PC-3 (cell line): ENCODE results near the gene PTOV1. TPM values are rescaled to one million over a fixed set of nuclear protein-coding genes. Genes with fewer than 3 reads are reported as not detected.

Experiments
- ATAC-seq: fragments of 200-7000 bp; cut with Tn5 transposase; 2 replicates; pipeline ENCODE4 v1.9.1; 2020; ENCODE audit warnings: mild to moderate bottlenecking, moderate library complexity
- BruUV-seq: library from RNA; stranded (reverse); fragments of 400-500 nt; replicated peaks from 2 replicates; lab custom pipeline; 2021; lab: Mats Ljungman, UMichigan
- CTCF ChIA-PET: fragments of 300-600 bp; sonication (Branson Sonifier 250); formaldehyde crosslinking; loops from one replicate; lab custom pipeline; 2022; ENCODE audit warnings: antibody characterized with exemption; lab: Charles Lee
- POLR2A ChIA-PET: fragments of 300-600 bp; sonication (Branson Sonifier 250); formaldehyde crosslinking; loops from one replicate; lab custom pipeline; 2022; ENCODE audit warnings: antibody characterized with exemption; ENCODE audit not compliant: unreplicated experiment; lab: Charles Lee
- DNase-seq: peaks from one replicate; pipeline ENCODE4 v3.0.0-alpha.2; 2015
- H2AFZ ChIP-seq: fragments of 300-600 bp; sonication (generic); 2 replicates; pipeline ENCODE4 v1.6.0; 2016; ENCODE audit warnings: antibody characterized with exemption, low read length
- H3F3A ChIP-seq: fragments of 300-600 bp; sonication (generic); one replicate; pipeline ENCODE4 v1.6.0; 2017; ENCODE audit warnings: antibody characterized with exemption, low read length, control low read depth, mild to moderate bottlenecking; ENCODE audit not compliant: unreplicated experiment
- H3K27ac ChIP-seq: fragments of 300-600 bp; sonication (generic); 2 replicates; pipeline ENCODE4 v1.5.1; 2016; ENCODE audit warnings: mild to moderate bottlenecking, low read length
- H3K27me3 ChIP-seq: fragments of 300-600 bp; sonication (generic); 2 replicates; pipeline ENCODE4 v1.6.1; 2016; ENCODE audit warnings: low read length, mixed read lengths
- H3K36me3 ChIP-seq: fragments of 300-600 bp; sonication (generic); 2 replicates; pipeline ENCODE4 v1.6.1; 2016; ENCODE audit warnings: low read depth, mixed run types, low read length, mixed read lengths
- H3K4me1 ChIP-seq: fragments of 300-600 bp; sonication (generic); 2 replicates; pipeline ENCODE4 v1.5.1; 2016; ENCODE audit warnings: low read length; ENCODE audit not compliant: insufficient read depth
- H3K4me2 ChIP-seq: fragments of 300-600 bp; sonication (generic); 2 replicates; pipeline ENCODE4 v1.6.0; 2016; ENCODE audit warnings: low read length
- H3K4me3 ChIP-seq: fragments of 300-600 bp; sonication (generic); 2 replicates; pipeline ENCODE4 v1.5.1; 2016; ENCODE audit warnings: mild to moderate bottlenecking, low read length, mixed read lengths
- H3K79me2 ChIP-seq: fragments of 300-600 bp; sonication (generic); 2 replicates; pipeline ENCODE4 v1.6.1; 2017; ENCODE audit warnings: low read length, mixed read lengths
- H3K9ac ChIP-seq: fragments of 300-600 bp; sonication (generic); 2 replicates; pipeline ENCODE4 v1.6.0; 2016; ENCODE audit warnings: mild to moderate bottlenecking, low read length
- H3K9me2 ChIP-seq: fragments of 300-600 bp; sonication (generic); replicated peaks from 2 replicates; pipeline ENCODE4 v1.6.1; 2016; ENCODE audit warnings: mixed run types, low read length, mixed read lengths
- H3K9me3 ChIP-seq: fragments of 300-600 bp; sonication (generic); 2 replicates; pipeline ENCODE4 v1.6.1; 2016; ENCODE audit warnings: low read length, mixed read lengths
- H4K20me1 ChIP-seq: fragments of 300-600 bp; sonication (generic); 2 replicates; pipeline ENCODE4 v1.6.1; 2016; ENCODE audit warnings: low read length, mixed read lengths
- CTCF ChIP-seq: fragments of 300-600 bp; sonication (generic); conservative IDR thresholded peaks from 2 replicates; pipeline ENCODE4 v1.5.1; 2017; ENCODE audit warnings: antibody characterized with exemption, low read depth, mild to moderate bottlenecking, low read length
- EZH2 ChIP-seq: fragments of 300-600 bp; sonication (generic); IDR thresholded peaks from one replicate; pipeline ENCODE4 v1.6.1; 2017; ENCODE audit warnings: antibody characterized with exemption, mild to moderate bottlenecking, low read length; ENCODE audit not compliant: unreplicated experiment
- EZH2phosphoT487 ChIP-seq: fragments of 300-600 bp; sonication (generic); IDR thresholded peaks from 2 replicates; pipeline ENCODE4 v1.6.1; 2018; ENCODE audit warnings: mild to moderate bottlenecking, antibody characterized with exemption, low read length, borderline replicate concordance
- intact Hi-C: fragments of 100-400 bp; cut with micrococcal nuclease; formaldehyde crosslinking; loops from 2 replicates; pipeline ENCODE4 v1.9.0; 2023
- total RNA-seq: library from RNA; depleted of rRNA; stranded (reverse); fragments of >200 nt; gene quantifications from 2 replicates; pipeline ENCODE4 v1.2.3, GENCODE V29; 2014

Gene PTOV1
- total RNA-seq, 1 experiment from 2014 or later, result 148 TPM

GRCh38 chr19:49844138-49845095, 6.5 kb upstream of the PTOV1 start:
- TF ChIP-seq EZH2phosphoT487, result no peak
- no peak for TF ChIP-seq EZH2
- TF ChIP-seq CTCF, result no peak
- no peak overlapping the region for H3K27ac ChIP-seq
- H3F3A ChIP-seq, result no peaks in the 10 kb centered on the region
- ChIA-PET POLR2A (interaction anchor here (0.7 kb wide), 1 partner anchor 205 kb away, joined by 3 read pairs; the partner anchor contains the start of gene RRAS), CTCF (no interaction called here)
- ATAC-seq (no peak), DNase-seq (no peak)
- no peaks in the 10 kb centered on the region for H3K9me2 ChIP-seq
- H3K36me3 ChIP-seq, result no peaks in the 10 kb centered on the region
- H3K4me1 ChIP-seq, result peaks cover 16% of the 10 kb centered on the region
- H3K4me2 ChIP-seq, result no peak overlapping the region
- H3K9me3 ChIP-seq, result no peaks in the 10 kb centered on the region
- H3K79me2 ChIP-seq, result 0 out of 2 replicates have a peak, but pooled peaks cover 5% of the 10 kb centered on the region
- H3K9ac ChIP-seq, result no peak overlapping the region
- intact Hi-C loops, result loop anchor here (5.0 kb wide), 1 partner anchor 92 kb away; no protein-coding TSS in a partner anchor
- no peaks in the 10 kb centered on the region for H3K27me3 ChIP-seq
- no peak overlapping the region for H3K4me3 ChIP-seq
- H2AFZ ChIP-seq, result no peak overlapping the region
- no TSS peak for BruUV-seq
- H4K20me1 ChIP-seq, result no peaks in the 10 kb centered on the region

- POLR2A ChIA-PET, result no interaction called here
Measured at GRCh38 chr19:49845414-49845813, 5.5 kb upstream of the PTOV1 start.

More at GRCh38 chr19:49845414-49845813, 5.5 kb upstream of the PTOV1 start:
- TF ChIP-seq EZH2 (no peak), EZH2phosphoT487 (no peak), CTCF (no peak)
- Histone ChIP-seq H2AFZ (no peak overlapping the region), H3K4me2 (no peak overlapping the region), H3K79me2 (peaks cover 12% of the 10 kb centered on the region), H3F3A (no peaks in the 10 kb centered on the region), H3K9me2 (no peaks in the 10 kb centered on the region), H3K27me3 (no peaks in the 10 kb centered on the region), H3K27ac (no peak overlapping the region), H3K4me1 (peaks cover 24% of the 10 kb centered on the region), H3K4me3 (no peak overlapping the region), H3K9ac (no peak overlapping the region), H3K9me3 (no peaks in the 10 kb centered on the region), H4K20me1 (no peaks in the 10 kb centered on the region), H3K36me3 (no peaks in the 10 kb centered on the region)
- BruUV-seq, result no TSS peak
- CTCF ChIA-PET, result no interaction called here
- ATAC-seq (no peak), DNase-seq (no peak)
- intact Hi-C loops, result loop anchor here (5.0 kb wide), 1 partner anchor 93 kb away; no protein-coding TSS in a partner anchor
